Ascending aorta (tissue), 2 donors: Measurements from ENCODE around the gene KRT73. TPM values are rescaled to one million over a fixed set of nuclear protein-coding genes. Genes with fewer than 3 reads are reported as not detected.

ENCODE experiments used
- DNase-seq, 2 donors: peaks; one replicate each; pipeline ENCODE4 v3.0.0-alpha.2; 2019; ENCODE audit warnings: low spot score in 2 of 2
- H3K27ac ChIP-seq, 2 donors: fragments of 200-600 bp; sonication (generic); one replicate each; pipeline ENCODE4 v1.5.1; 2016 to 2017; ENCODE audit warnings: mild to moderate bottlenecking in 1 of 2
- H3K27me3 ChIP-seq: fragments of 200-600 bp; sonication (generic); one replicate; pipeline ENCODE4 v1.5.1; 2017
- H3K36me3 ChIP-seq, 2 donors: fragments of 200-600 bp; sonication (generic); one replicate each; pipeline ENCODE4 v1.5.1; 2016
- H3K4me1 ChIP-seq, 2 donors: fragments of 200-600 bp; sonication (generic); one replicate each; pipeline ENCODE4 v1.5.1; 2016 to 2017; ENCODE audit warnings: mild to moderate bottlenecking in 1 of 2
- H3K4me3 ChIP-seq, 2 donors: fragments of 200-600 bp; sonication (generic); one replicate each; pipeline ENCODE4 v1.5.1; 2016 to 2017; ENCODE audit warnings: mild to moderate bottlenecking in 1 of 2
- H3K9me3 ChIP-seq, 2 donors: fragments of 200-600 bp; sonication (generic); one replicate each; pipeline ENCODE4 v1.5.1; 2016
- intact Hi-C: fragments of 100-400 bp; cut with DNase I; formaldehyde crosslinking; loops from one replicate; pipeline ENCODE4 v1.15.1; 2023
- total RNA-seq: library from RNA; depleted of rRNA; stranded (reverse); fragments of >200 nt; gene quantifications from one replicate; pipeline ENCODE4 v1.1.0, GENCODE V29; 2016
- TF ChIP-seq, protein P1 (sequence below), 3 experiments: fragments of 200-600 bp in 2 of 3; fragments of 450-650 bp in 1 of 3; sonication (generic) in 2 of 3; IDR thresholded peaks; one replicate each; pipeline ENCODE4 v1.5.1; 2016 to 2019; ENCODE audit warnings: antibody characterized with exemption in 3 of 3, mild to moderate bottlenecking in 1 of 3, moderate library complexity in 1 of 3

Gene KRT73
- total RNA-seq, 1 donor from 2014 or later: not detected

DNA sequence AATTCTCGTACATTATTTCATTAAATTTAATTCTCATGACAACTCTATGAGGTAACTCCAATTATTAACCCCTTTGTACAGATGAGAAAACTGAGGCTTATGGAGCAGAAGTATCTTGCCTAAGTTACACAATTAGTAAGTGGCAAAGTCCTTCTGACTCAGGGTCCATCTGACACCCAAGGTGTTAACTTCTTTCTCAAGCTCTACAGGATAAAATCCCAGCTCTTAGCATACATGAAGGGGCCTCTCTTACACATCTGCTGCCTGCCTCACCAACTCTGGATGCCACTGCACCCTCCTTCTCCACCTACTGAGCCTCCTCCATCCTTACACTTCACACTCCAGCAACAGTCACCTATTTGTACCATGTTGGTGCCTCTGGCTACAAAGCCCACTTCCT is 12.8 kb downstream of the KRT73 start:
- Histone ChIP-seq H3K9me3 (no peaks in the 10 kb centered on the region), H3K27ac (no peak overlapping the region), H3K4me3 (no peak overlapping the region), H3K4me1 (no peaks in the 10 kb centered on the region), H3K27me3 (peaks cover 6% of the 10 kb centered on the region), H3K36me3 (no peaks in the 10 kb centered on the region)
- intact Hi-C loops: no loop called here
- TF ChIP-seq, protein P1, sequence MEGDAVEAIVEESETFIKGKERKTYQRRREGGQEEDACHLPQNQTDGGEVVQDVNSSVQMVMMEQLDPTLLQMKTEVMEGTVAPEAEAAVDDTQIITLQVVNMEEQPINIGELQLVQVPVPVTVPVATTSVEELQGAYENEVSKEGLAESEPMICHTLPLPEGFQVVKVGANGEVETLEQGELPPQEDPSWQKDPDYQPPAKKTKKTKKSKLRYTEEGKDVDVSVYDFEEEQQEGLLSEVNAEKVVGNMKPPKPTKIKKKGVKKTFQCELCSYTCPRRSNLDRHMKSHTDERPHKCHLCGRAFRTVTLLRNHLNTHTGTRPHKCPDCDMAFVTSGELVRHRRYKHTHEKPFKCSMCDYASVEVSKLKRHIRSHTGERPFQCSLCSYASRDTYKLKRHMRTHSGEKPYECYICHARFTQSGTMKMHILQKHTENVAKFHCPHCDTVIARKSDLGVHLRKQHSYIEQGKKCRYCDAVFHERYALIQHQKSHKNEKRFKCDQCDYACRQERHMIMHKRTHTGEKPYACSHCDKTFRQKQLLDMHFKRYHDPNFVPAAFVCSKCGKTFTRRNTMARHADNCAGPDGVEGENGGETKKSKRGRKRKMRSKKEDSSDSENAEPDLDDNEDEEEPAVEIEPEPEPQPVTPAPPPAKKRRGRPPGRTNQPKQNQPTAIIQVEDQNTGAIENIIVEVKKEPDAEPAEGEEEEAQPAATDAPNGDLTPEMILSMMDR (IDR thresholded peaks at IDR 0.05): no peak
- no peak for DNase-seq

DNA sequence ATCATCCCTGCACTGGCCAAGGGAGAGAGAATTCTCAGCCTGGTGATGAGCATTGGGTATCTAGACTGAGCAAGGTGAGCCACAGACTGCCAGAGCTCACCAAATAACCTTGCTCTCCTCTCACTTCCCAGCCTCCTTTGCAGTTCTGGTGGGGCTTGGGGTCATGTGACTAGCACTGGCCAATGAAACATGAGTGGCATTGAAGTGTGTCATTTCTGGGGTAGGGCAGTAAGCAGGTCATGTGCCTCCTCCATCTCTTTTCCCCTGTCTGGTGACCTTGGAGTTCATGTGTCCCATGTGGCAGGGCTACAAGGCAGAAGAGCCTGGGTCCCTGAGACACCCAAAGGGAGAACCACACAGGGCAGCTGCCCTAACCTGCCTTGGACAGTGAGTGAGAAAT is 13.5 kb downstream of the KRT73 start:
- TF ChIP-seq, protein P1 (IDR thresholded peaks at IDR 0.05): no peak
- intact Hi-C loops: no loop called here
- peaks cover 6% of the 10 kb centered on the region for H3K27me3 ChIP-seq
- H3K4me3 ChIP-seq: no peak overlapping the region
- H3K4me1 ChIP-seq: no peaks in the 10 kb centered on the region
- no peaks in the 10 kb centered on the region for H3K9me3 ChIP-seq
- H3K27ac ChIP-seq: no peak overlapping the region
- H3K36me3 ChIP-seq: no peaks in the 10 kb centered on the region
- DNase-seq: no peak

DNA sequence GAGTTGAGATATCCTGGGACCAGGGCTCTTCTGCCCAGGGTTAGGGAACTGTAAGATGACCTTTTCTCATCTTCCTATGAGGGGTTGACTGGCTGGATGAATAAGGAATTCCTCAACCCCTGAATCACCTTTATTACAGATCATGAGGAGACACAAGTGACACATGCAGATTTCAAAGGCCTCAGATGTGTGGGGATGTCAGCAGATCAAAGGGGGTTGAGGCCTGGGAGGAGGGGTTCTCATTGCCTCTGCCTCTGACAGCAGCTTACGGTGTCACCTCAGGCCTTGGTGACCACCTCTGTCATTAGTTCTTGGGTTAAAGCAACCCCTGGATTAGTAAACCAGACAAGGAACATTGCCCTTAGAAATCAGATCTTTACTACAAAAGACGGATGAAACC is 15.0 kb downstream of the KRT73 start:
- H3K4me3 ChIP-seq: no peak overlapping the region
- no peak overlapping the region for H3K27ac ChIP-seq
- H3K36me3 ChIP-seq: no peaks in the 10 kb centered on the region
- no peaks in the 10 kb centered on the region for H3K4me1 ChIP-seq
- H3K27me3 ChIP-seq: peaks cover 6% of the 10 kb centered on the region
- DNase-seq: no peak
- intact Hi-C loops: no loop called here
- H3K9me3 ChIP-seq: no peaks in the 10 kb centered on the region
- TF ChIP-seq, protein P1 (IDR thresholded peaks at IDR 0.05): no peak

DNA sequence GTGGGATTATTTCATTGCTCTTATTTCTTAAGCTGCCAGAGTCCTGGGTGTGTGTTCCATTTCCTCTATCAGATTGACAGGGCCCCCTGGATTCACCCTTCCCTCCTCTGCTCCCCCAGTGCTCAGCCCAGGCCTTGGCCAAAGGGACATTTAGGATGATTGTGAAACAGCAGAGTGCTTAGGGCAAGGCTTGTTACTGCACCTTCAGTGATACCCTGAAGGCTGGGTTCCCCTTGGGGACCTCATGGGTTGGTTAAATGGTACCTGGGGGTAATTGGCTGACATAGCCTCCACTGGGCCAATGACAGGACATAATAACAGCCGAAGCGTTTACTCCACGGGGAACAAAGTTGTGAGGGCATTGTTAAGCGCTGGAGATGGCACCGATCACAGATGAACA is 15.8 kb downstream of the KRT73 start:
- Histone ChIP-seq H3K36me3 (no peaks in the 10 kb centered on the region), H3K9me3 (no peaks in the 10 kb centered on the region), H3K4me1 (no peaks in the 10 kb centered on the region), H3K4me3 (no peak overlapping the region), H3K27ac (no peak overlapping the region), H3K27me3 (peaks cover 6% of the 10 kb centered on the region)
- intact Hi-C loops: no loop called here
- TF ChIP-seq, protein P1 (IDR thresholded peaks at IDR 0.05): no peak
- DNase-seq: no peak

DNA sequence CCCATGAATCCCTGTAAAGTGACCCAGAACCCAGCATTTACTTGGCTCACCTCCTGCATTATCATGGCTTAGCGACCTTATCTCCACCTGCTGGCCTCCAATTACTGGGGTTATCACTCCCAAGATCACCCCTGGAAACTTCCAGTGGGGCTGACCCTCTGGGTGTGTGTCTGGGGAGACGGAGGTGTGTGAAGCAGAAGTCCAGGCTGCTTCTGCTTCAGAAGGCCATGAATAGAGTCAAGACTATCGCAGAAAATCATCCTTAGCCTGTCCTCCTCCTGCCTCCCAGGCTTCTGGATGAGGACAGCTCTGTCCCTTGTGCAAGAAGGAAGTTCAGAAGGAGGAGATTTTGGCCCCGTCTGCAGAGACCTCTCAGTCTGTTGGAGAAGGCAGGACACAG is 16.7 kb downstream of the KRT73 start:
- TF ChIP-seq, protein P1 (IDR thresholded peaks at IDR 0.05): no peak
- intact Hi-C loops: no loop called here
- no peaks in the 10 kb centered on the region for H3K36me3 ChIP-seq
- H3K9me3 ChIP-seq: no peaks in the 10 kb centered on the region
- no peak overlapping the region for H3K27ac ChIP-seq
- no peaks in the 10 kb centered on the region for H3K4me1 ChIP-seq
- H3K27me3 ChIP-seq: peaks cover 6% of the 10 kb centered on the region
- no peak overlapping the region for H3K4me3 ChIP-seq
- no peak for DNase-seq

DNA sequence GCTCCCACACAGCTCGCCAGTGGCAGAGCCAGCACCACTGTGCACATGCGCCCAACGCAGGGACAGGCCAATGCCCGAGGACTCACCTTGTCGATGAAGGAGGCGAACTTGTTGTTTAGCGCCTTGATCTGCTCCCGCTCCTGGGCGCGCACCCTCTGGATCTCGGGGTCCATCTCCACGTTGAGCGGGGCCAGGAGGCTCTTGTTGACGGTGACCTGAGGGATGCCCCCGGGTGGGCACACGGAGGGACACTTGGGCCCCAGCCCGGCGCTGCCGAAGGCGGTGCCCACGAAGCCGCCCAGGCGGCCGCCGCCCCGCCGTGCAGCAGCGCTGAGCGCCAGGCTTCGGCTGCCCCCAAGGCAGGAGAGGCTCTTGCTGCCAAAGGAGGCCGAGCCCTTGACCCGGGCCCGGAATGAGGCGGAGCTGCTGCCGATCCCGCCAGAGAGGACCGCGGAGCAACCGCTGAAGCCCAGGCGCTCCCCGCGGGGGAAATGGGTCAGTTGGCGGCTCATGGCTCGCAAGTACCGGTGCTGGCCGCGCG is 17.3 kb downstream of the KRT73 start, which contains the start of gene KRT72:
TSS of gene KRT72 (minus strand) at position 523 of the 541 bp plus-strand sequence. CDS start at position 512, 11 bp downstream.
- TF ChIP-seq, protein P1 (IDR thresholded peaks at IDR 0.05): no peak
- Histone ChIP-seq H3K27me3 (peaks cover 6% of the 10 kb centered on the region), H3K36me3 (no peaks in the 10 kb centered on the region), H3K9me3 (no peaks in the 10 kb centered on the region), H3K4me1 (no peaks in the 10 kb centered on the region), H3K27ac (no peak within 1 kb of the TSS), H3K4me3 (no peak within 1 kb of the TSS)
- no peak for DNase-seq
- intact Hi-C loops: no loop called here
